SK-N-SH (cell line): ENCODE data around the gene EAF1. TPM values are rescaled to one million over a fixed set of nuclear protein-coding genes. Genes with fewer than 3 reads are reported as not detected.

Experiments used
- CTCF ChIA-PET: fragments of 300-600, 350-600 bp; formaldehyde crosslinking; extraction: SDS; loops from one replicate; lab custom pipeline; 2021; lab: Yijun Ruan, JAX
- POLR2A ChIA-PET: fragments of 350-600 bp; sonication (Branson Sonifier 250); formaldehyde crosslinking; extraction: SDS; loops from one replicate; lab custom pipeline; 2020; ENCODE audit warnings: antibody characterized with exemption, inconsistent platforms; lab: Yijun Ruan, JAX
- DNase-seq: peaks from one replicate; pipeline ENCODE4 v3.0.0; 2012
- H2AFZ ChIP-seq: fragments of 200-600 bp; sonication (generic); 2 replicates; pipeline ENCODE4 v1.8.1; 2016; ENCODE audit warnings: antibody characterized with exemption, mild to moderate bottlenecking, low read depth
- H3F3A ChIP-seq: fragments of 200-600 bp; sonication (generic); replicated peaks from 2 replicates; pipeline ENCODE3; 2016; ENCODE audit warnings: antibody characterized with exemption, mild to moderate bottlenecking; ENCODE audit not compliant: insufficient read depth
- H3K27ac ChIP-seq, 2 experiments: fragments of 200-500 bp in 1 of 2; fragments of 200-600 bp in 1 of 2; sonication (Bioruptor generic) in 1 of 2; sonication (generic), shearing (Covaris generic) in 1 of 2; 2 replicates each; pipeline versions ENCODE4 v1.5.1 to v1.6.1; 2014 to 2016; ENCODE audit warnings: low read depth in 2 of 2, inconsistent platforms in 1 of 2, low read length in 1 of 2, mild to moderate bottlenecking in 1 of 2, mixed read lengths in 1 of 2
- H3K27me3 ChIP-seq: fragments of 200-600 bp; sonication (generic), shearing (Covaris generic); 2 replicates; pipeline ENCODE4 v1.6.1; 2016; ENCODE audit warnings: mixed run types; ENCODE audit not compliant: insufficient read depth
- H3K36me3 ChIP-seq, 2 experiments: fragments of 200-500 bp in 1 of 2; fragments of 200-600 bp in 1 of 2; sonication (Bioruptor generic) in 1 of 2; sonication (generic) in 1 of 2; replicated peaks in 1 of 2; 2 replicates each; pipeline versions ENCODE3 to v1.5.1; 2014 to 2016; ENCODE audit warnings: low read length in 1 of 2, mild to moderate bottlenecking in 1 of 2; ENCODE audit not compliant: insufficient read depth in 2 of 2, control insufficient read depth in 1 of 2
- H3K4me1 ChIP-seq, 2 experiments: fragments of 200-500 bp in 1 of 2; fragments of 200-600 bp in 1 of 2; sonication (Bioruptor generic) in 1 of 2; sonication (generic), shearing (Covaris generic) in 1 of 2; 2 replicates each; pipeline versions ENCODE4 v1.5.1 to v1.6.1; 2014 to 2016; ENCODE audit warnings: low read depth in 1 of 2, low read length in 1 of 2, mixed run types in 1 of 2; ENCODE audit not compliant: insufficient read depth in 2 of 2, control insufficient read depth in 1 of 2
- H3K4me2 ChIP-seq: fragments of 200-600 bp; sonication (generic), shearing (Covaris generic); 2 replicates; pipeline ENCODE4 v1.6.1; 2017; ENCODE audit warnings: mixed run types
- H3K4me3 ChIP-seq, 2 experiments: fragments of 200-500 bp in 1 of 2; fragments of 200-600 bp in 1 of 2; sonication (Bioruptor generic) in 1 of 2; sonication (generic), shearing (Covaris generic) in 1 of 2; 2 replicates each; pipeline versions ENCODE4 v1.5.1 to v1.8.1; 2014 to 2016; ENCODE audit warnings: low read depth in 2 of 2, inconsistent platforms in 1 of 2, low read length in 1 of 2, mild to moderate bottlenecking in 1 of 2, mixed read lengths in 1 of 2, moderate library complexity in 1 of 2
- H3K79me2 ChIP-seq: fragments of 200-600 bp; sonication (generic); 2 replicates; pipeline ENCODE4 v1.8.1; 2017; ENCODE audit warnings: mild to moderate bottlenecking; ENCODE audit not compliant: insufficient read depth
- H3K9ac ChIP-seq: fragments of 200-600 bp; sonication (generic); 2 replicates; pipeline ENCODE4 v1.6.1; 2017; ENCODE audit warnings: mixed run types
- H3K9me2 ChIP-seq: fragments of 200-600 bp; sonication (generic); 2 replicates; pipeline ENCODE4 v1.6.1; 2017; ENCODE audit warnings: mixed run types
- H3K9me3 ChIP-seq: fragments of 200-600 bp; sonication (generic); 2 replicates; pipeline ENCODE4 v1.6.1; 2017; ENCODE audit warnings: mixed run types, mild to moderate bottlenecking, moderate library complexity
- H4K20me1 ChIP-seq: fragments of 200-600 bp; sonication (generic); 2 replicates; pipeline ENCODE4 v1.6.1; 2017; ENCODE audit warnings: mild to moderate bottlenecking, mixed run types; ENCODE audit not compliant: insufficient read depth
- CHD2 ChIP-seq: fragments of 150-350 bp; IDR thresholded peaks from 2 replicates; pipeline ENCODE4 v1.6.1; 2018; ENCODE audit warnings: low read length; ENCODE audit not compliant: partially characterized antibody
- EZH2phosphoT487 ChIP-seq: fragments of 200-600 bp; sonication (generic); IDR thresholded peaks from 2 replicates; pipeline ENCODE4 v1.6.1; 2017; ENCODE audit warnings: low read depth, mixed run types, mild to moderate bottlenecking, antibody characterized with exemption, moderate library complexity, borderline replicate concordance
- FOXJ3 ChIP-seq: sonication (generic); formaldehyde crosslinking; IDR thresholded peaks from 2 replicates; pipeline ENCODE4 v1.5.1; 2020; ENCODE audit warnings: mild to moderate bottlenecking, missing genetic modification reagents
- GABPA ChIP-seq: IDR thresholded peaks from 2 replicates; pipeline ENCODE4 v1.4.0; 2012; ENCODE audit warnings: low read depth, mild to moderate bottlenecking
- GATA2 ChIP-seq: sonication (generic); formaldehyde crosslinking; IDR thresholded peaks from 2 replicates; pipeline ENCODE4 v1.5.0; 2020; ENCODE audit warnings: mild to moderate bottlenecking, missing genetic modification reagents
- IRF3 ChIP-seq: fragments of 150-350 bp; IDR thresholded peaks from 2 replicates; pipeline ENCODE4 v1.6.1; 2016; ENCODE audit warnings: mild to moderate bottlenecking, low read depth, low read length
- NFIC ChIP-seq: IDR thresholded peaks from 2 replicates; pipeline ENCODE4 v1.4.0; 2012; ENCODE audit warnings: borderline replicate concordance
- NRF1 ChIP-seq: IDR thresholded peaks from 2 replicates; pipeline ENCODE4 v1.6.1; 2012; ENCODE audit warnings: low read depth, mild to moderate bottlenecking, low read length
- RFX5 ChIP-seq: IDR thresholded peaks from 2 replicates; pipeline ENCODE4 v1.6.1; 2012; ENCODE audit warnings: mild to moderate bottlenecking, improper control_type of control experiment, low read length
- RXRA ChIP-seq: IDR thresholded peaks from 2 replicates; pipeline ENCODE4 v1.4.0; 2012; ENCODE audit warnings: low read depth, mild to moderate bottlenecking, borderline replicate concordance
- TAF1 ChIP-seq: IDR thresholded peaks from 2 replicates; pipeline ENCODE4 v1.6.1; 2012; ENCODE audit warnings: low read depth, mild to moderate bottlenecking, low read length, moderate library complexity, borderline replicate concordance
- TEAD4 ChIP-seq: IDR thresholded peaks from 2 replicates; pipeline ENCODE4 v1.4.0; 2012; ENCODE audit warnings: mild to moderate bottlenecking, borderline replicate concordance; ENCODE audit not compliant: insufficient read depth
- USF1 ChIP-seq: IDR thresholded peaks from 2 replicates; pipeline ENCODE4 v1.4.0; 2012; ENCODE audit warnings: low read depth, borderline replicate concordance
- ZBTB33 ChIP-seq: IDR thresholded peaks from 2 replicates; pipeline ENCODE4 v1.4.0; 2012; ENCODE audit warnings: low read depth, borderline replicate concordance
- WGBS: methylation state at CpG from one replicate; pipeline ENCODE4 v1.1.6; 2017; ENCODE audit warnings: low lambda C conversion rate; 5-methylcytosine and 5-hydroxymethylcytosine counted together
- polyA plus RNA-seq, 3 experiments: library from polyadenylated mRNA; depleted of rRNA; stranded (reverse); fragments of >200 nt; gene quantifications; 2 replicates each; pipeline ENCODE4 v1.2.3, GENCODE V29; 2012
- TF ChIP-seq, protein P1 (sequence below): IDR thresholded peaks from 2 replicates; pipeline ENCODE4 v1.6.1; 2012; ENCODE audit warnings: mild to moderate bottlenecking, low read depth, low read length, moderate library complexity
- TF ChIP-seq, protein P2 (sequence below): IDR thresholded peaks from 2 replicates; pipeline ENCODE4; 2012
- TF ChIP-seq, protein P3 (sequence below): fragments of 200-600 bp; sonication (generic); IDR thresholded peaks from 2 replicates; pipeline ENCODE4 v1.6.1; 2017; ENCODE audit warnings: antibody characterized with exemption, mild to moderate bottlenecking, moderate library complexity

Gene EAF1
- polyA plus RNA-seq, 1 of the 3 experiments (the other 2 are of a cell fraction) = 10.0 TPM

DNA sequence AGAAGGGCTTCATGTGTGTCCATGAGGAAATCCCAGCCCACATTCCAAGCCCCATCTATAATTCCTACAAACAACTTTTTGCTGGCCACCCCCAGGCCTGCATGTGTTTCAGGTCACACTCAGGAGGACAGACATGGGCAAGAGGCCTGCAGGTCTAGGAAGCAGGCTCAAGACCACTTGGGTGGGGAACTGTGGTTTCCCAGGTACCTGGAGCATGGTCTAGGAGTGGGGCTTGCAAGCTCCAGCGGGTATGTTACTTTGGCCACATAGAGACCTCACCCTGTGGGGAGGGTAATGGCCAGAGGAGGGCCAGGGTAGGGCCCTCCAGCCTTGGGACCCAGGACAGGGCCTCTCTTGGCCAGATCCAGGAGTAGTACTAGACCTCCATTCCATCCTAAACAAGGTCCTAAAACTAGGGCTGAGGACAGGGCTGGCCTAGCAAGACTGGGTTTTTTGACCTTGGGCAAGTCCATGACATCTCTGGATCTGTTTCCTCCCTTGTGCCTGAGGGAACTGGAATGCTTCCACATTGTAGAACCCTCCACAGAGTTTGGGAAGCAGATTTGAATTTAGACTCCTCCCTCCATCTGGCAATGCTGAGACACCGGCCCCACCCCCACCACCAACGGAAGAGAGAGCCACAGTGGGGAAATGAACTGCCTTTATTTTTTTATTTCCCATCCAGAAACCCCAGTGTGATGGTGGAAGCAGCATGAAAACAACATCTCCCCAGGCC is 22.3 kb downstream of the EAF1 start (continued):
- TF ChIP-seq, protein P1, sequence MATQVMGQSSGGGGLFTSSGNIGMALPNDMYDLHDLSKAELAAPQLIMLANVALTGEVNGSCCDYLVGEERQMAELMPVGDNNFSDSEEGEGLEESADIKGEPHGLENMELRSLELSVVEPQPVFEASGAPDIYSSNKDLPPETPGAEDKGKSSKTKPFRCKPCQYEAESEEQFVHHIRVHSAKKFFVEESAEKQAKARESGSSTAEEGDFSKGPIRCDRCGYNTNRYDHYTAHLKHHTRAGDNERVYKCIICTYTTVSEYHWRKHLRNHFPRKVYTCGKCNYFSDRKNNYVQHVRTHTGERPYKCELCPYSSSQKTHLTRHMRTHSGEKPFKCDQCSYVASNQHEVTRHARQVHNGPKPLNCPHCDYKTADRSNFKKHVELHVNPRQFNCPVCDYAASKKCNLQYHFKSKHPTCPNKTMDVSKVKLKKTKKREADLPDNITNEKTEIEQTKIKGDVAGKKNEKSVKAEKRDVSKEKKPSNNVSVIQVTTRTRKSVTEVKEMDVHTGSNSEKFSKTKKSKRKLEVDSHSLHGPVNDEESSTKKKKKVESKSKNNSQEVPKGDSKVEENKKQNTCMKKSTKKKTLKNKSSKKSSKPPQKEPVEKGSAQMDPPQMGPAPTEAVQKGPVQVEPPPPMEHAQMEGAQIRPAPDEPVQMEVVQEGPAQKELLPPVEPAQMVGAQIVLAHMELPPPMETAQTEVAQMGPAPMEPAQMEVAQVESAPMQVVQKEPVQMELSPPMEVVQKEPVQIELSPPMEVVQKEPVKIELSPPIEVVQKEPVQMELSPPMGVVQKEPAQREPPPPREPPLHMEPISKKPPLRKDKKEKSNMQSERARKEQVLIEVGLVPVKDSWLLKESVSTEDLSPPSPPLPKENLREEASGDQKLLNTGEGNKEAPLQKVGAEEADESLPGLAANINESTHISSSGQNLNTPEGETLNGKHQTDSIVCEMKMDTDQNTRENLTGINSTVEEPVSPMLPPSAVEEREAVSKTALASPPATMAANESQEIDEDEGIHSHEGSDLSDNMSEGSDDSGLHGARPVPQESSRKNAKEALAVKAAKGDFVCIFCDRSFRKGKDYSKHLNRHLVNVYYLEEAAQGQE = no peak

DNA sequence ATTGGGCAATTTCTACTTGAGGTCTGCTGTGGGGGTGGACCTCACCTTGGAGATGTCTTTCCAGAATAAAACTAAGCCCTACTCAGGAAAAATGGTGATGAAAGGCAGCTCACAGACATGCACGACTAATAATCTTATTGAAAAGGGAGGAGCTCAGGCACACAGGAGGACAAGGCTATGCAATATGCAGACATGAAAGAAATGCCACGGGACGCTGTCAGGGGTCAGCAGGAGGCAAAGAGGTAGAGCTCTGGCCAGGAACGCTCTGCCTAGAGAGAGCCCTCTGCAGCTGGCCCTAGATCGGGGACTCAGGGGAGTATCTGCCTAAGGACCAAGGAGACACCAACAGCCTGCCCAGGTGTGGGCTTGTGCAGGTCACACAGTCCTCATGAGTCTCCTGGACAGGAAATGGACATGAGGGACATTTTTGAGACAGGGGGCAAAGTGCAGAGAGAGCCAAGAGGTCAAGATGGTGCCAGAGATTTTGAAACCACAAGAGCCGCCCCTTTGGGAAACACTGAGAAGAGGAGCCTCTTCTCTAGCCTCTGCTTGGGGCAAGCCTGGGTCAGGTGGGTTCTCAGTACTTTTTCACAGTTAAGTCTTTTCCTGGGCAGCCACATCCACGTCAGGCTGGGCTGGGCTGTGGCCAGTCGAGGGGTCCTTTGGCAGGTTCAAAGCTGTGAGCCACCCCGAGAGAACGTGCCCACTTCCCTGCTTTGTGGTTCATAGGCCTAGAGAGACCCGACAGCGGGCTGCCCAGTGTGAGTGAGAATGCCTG is 23.2 kb downstream of the EAF1 start:
- H2AFZ ChIP-seq = no peak overlapping the region
- H3K79me2 ChIP-seq = no peaks in the 10 kb centered on the region
- TF ChIP-seq RFX5 (no peak), FOXJ3 (CRISPR knock-in tag) (no peak), RXRA (no peak), IRF3 (no peak), EZH2phosphoT487 (no peak), TAF1 (no peak), TEAD4 (no peak), CHD2 (no peak), GABPA (no peak), NRF1 (no peak), USF1 (no peak), NFIC (no peak), ZBTB33 (no peak), GATA2 (CRISPR knock-in tag) (no peak)
- TF ChIP-seq, protein P2, sequence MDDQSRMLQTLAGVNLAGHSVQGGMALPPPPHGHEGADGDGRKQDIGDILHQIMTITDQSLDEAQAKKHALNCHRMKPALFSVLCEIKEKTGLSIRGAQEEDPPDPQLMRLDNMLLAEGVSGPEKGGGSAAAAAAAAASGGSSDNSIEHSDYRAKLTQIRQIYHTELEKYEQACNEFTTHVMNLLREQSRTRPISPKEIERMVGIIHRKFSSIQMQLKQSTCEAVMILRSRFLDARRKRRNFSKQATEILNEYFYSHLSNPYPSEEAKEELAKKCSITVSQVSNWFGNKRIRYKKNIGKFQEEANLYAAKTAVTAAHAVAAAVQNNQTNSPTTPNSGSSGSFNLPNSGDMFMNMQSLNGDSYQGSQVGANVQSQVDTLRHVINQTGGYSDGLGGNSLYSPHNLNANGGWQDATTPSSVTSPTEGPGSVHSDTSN = no peak
- TF ChIP-seq, protein P3, sequence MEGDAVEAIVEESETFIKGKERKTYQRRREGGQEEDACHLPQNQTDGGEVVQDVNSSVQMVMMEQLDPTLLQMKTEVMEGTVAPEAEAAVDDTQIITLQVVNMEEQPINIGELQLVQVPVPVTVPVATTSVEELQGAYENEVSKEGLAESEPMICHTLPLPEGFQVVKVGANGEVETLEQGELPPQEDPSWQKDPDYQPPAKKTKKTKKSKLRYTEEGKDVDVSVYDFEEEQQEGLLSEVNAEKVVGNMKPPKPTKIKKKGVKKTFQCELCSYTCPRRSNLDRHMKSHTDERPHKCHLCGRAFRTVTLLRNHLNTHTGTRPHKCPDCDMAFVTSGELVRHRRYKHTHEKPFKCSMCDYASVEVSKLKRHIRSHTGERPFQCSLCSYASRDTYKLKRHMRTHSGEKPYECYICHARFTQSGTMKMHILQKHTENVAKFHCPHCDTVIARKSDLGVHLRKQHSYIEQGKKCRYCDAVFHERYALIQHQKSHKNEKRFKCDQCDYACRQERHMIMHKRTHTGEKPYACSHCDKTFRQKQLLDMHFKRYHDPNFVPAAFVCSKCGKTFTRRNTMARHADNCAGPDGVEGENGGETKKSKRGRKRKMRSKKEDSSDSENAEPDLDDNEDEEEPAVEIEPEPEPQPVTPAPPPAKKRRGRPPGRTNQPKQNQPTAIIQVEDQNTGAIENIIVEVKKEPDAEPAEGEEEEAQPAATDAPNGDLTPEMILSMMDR = no peak
- H3K4me2 ChIP-seq = no peak overlapping the region
- no peaks in the 10 kb centered on the region for H3K27me3 ChIP-seq
- H3K27ac ChIP-seq = no peak overlapping the region
- H4K20me1 ChIP-seq = no peaks in the 10 kb centered on the region
- POLR2A ChIA-PET = no interaction called here
- H3K36me3 ChIP-seq = no peaks in the 10 kb centered on the region
- no peaks in the 10 kb centered on the region for H3K9me2 ChIP-seq
- WGBS = 92% methylated on average over 12 of the region's 12 CpGs
- no peaks in the 10 kb centered on the region for H3K4me1 ChIP-seq
- no peaks in the 10 kb centered on the region for H3K9me3 ChIP-seq
- H3K9ac ChIP-seq = no peak overlapping the region
- no peak for DNase-seq
- CTCF ChIA-PET = no interaction called here
- no peak overlapping the region for H3K4me3 ChIP-seq
- no peaks in the 10 kb centered on the region for H3F3A ChIP-seq
